ENCODE results near the gene COG8.
"Not testable (repeated sequence)": the region's sequence is repeated elsewhere in the genome, so short reads cannot be mapped to it uniquely, and the experiment has no call there.

Gene COG8, protein sequence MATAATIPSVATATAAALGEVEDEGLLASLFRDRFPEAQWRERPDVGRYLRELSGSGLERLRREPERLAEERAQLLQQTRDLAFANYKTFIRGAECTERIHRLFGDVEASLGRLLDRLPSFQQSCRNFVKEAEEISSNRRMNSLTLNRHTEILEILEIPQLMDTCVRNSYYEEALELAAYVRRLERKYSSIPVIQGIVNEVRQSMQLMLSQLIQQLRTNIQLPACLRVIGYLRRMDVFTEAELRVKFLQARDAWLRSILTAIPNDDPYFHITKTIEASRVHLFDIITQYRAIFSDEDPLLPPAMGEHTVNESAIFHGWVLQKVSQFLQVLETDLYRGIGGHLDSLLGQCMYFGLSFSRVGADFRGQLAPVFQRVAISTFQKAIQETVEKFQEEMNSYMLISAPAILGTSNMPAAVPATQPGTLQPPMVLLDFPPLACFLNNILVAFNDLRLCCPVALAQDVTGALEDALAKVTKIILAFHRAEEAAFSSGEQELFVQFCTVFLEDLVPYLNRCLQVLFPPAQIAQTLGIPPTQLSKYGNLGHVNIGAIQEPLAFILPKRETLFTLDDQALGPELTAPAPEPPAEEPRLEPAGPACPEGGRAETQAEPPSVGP

DNA sequence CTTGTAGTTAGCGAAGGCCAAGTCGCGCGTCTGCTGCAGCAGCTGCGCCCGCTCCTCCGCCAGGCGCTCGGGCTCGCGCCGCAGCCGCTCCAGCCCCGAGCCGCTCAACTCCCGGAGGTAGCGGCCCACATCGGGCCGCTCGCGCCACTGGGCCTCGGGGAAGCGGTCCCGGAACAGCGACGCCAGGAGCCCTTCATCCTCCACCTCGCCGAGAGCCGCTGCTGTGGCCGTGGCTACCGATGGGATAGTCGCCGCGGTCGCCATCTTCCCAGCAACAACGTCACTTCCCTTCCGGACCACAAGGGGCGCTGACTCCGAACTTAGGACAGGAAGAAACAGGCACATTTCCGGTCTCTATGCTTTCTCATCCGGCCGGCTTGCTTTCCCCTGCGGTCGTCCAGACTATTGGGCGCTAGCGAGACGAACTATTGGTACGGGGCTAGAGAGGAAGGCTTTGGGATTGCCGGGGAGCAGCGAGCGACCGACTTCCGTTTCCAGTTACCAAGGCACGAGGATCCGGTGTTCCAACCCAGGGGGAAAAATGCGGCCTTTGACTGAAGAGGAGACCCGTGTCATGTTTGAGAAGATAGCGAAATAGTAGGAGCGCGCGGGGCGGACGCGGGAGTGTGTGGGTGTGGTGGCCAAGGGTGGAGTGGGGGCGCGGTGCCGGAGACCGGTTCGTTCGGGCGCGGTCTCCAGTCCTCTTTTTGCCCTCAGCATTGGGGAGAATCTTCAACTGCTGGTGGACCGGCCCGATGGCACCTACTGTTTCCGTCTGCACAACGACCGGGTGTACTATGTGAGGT, at the start of gene COG8, which contains the start of gene NIP7:
COG8 (minus strand) TSS at position 276 of the 806 bp plus-strand sequence; CDS start at position 264, 12 bp downstream.
NIP7 (plus strand) TSS at position 484 of the 806 bp plus-strand sequence; CDS start at position 542, 58 bp downstream.
- DNase-seq (ENCODE audit: low spot score) = peak; percentile 98

DNA sequence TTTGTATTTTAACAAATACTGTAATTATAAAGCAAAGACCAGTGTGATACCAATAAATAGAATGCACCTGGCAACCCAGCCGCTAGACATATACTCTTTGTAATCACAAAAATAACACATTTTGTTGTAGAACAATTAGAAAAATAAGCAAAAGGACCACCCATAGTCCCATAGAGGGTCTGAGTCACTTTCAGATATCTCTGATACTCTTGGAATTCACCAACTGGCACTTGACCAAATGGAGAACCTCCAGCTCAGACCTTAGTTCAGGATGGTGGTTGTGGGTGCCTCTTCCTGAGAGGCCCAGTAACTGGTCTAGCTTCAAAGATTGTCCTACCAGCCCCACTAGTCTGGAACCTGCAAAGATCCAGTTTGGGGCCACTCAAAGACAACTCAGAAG, 47.2 kb upstream of the COG8 start:
- no peak for DNase-seq (ENCODE audit: low spot score)

DNA sequence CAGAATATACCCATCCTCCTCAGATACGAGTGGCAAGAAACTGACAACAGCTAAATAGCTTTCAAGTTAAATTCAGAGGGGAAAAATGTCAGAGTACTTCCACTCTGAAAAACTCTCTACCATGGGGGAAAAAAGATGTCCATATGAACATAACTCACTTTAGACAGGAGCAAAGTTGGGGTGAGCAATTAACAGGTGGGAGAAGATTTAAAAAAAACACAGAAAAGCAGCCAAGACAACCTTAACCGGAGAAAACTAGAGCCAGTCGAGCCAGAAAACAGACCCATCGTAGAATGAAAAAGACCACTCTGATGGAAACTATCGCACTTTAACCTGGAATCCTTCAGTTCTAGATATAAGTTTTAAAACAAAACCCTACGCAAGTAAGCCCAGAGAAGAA, 45.6 kb upstream of the COG8 start:
- no peak for DNase-seq (ENCODE audit: low spot score)

DNA sequence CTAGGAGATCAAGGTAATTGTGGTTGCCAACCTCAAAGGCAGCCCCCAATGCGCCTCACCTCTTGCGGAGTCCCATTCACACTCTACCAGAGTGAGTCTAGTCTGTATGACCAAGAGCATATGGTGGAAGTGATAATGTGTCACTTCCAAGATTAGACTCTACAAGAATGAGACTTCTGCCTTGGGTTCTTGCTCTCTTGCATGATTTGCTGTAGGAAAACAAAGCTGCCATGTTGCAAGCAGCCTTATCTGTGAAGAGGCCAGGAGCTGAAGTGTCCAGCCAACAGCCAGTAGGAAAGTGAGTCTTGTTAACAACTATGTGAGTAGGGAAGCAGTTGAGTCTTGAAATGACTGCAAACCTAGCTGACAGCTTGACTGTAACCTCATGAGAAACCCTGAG, 43.1 kb upstream of the COG8 start:
- DNase-seq (ENCODE audit: low spot score) = no peak

DNA sequence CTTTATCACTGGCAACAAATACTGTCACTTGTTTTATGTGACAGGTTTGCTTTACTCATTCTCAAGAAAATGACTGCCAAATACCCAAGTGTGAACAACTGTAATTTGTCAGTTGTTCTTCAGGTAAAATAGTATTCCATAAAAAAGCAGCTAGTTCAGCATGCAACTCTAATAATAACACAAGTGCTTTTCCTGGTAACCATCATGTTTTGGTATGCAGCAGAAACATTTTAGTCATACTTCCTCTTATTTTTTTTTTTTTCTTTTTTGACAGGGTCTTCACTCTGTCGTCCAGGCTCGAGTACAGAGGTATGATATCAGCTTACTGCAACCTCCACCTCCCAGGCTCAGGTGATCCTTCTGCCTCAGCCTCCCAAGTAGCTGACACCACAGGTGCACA, 41.9 kb upstream of the COG8 start:
- no peak for DNase-seq (ENCODE audit: low spot score)

DNA sequence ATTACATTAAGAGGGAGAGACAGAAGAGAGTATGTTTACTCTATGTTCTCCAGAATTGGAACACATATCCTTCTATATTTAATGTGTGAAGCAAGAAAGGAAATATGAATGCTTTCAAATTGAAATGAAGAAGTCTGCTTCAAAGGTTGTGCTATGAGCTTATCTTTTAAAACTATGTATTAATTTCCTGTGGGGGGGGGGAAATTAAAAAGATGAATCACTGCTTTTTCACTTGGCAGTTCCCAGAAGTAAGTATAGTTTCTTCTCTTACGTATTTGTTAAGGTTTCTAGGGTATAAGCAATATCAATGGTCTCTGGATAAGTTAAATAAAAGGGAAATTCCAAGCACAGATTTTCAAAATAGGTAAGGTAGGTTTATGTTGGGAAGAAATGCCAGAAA, 39.4 kb upstream of the COG8 start:
- no peak for DNase-seq (ENCODE audit: low spot score)

DNA sequence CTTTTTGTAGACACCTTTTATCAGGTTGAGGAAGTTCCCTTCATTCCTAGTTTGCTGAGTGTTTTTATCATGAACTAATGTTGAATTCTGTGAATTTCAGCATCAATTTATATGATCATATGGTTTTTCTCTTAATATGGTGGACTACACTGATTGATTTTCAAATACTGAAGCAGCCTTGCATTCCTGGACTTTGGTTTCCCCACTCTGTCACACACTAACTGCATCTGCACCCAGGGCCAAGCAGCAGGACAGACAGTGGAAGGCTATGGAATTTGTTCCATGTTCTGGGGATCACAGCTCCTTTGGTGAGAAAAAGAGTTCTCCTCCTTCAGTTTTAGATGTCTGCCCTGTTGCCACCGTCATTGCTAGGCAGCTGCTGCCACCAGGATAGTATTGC, 38.7 kb upstream of the COG8 start:
- DNase-seq (ENCODE audit: low spot score) = no peak

DNA sequence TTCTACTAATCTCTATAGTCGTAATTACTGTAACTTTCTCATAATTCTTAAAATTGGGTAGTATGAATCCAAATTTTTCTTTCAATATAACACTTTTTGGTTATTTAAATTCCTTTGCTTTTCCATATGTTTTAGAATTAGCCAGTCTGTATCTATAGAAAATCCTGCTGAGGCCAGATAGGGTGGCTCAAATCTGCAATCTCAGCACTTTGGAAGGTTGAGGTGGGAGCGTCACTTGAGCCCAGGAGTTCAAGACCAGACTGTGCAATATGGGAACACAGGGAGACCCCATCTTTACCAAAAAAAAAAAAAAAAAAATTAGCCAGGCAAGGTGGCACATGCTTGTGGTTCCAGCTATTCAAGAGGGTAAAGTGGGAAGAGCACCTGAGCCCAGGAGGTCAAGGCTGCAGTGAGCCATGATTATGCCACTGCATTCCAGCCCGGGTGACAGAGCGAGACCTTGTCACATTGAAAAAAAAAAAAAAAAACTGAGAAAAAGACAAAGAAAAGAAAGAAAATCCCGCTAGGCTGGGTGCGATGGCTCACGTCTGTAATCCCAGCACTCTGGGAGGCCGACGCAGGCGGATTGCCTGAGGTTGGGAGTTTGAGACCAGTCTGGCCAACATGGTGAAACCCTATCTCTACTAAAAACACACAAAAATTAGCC, 37.2 kb upstream of the COG8 start:
- DNase-seq (ENCODE audit: low spot score) = no peak

DNA sequence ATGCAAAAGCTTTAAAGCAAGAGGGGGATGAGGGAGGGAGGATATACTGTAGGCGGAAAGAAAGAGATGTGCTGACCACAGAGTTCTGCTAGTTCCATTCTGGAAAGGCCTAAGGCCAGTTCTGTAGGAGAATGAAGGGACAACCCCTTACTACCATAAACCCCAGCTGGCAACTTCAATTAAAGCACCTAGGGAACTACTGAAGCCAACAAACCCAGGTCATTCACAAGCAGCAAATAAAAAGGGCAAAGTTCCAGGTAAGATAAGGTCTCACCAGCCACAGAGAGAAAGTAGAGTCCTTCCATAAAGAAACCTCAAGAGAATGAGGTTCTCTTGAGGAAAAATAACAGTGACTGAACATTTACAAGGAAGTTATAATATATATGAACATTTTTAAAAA, 33.7 kb upstream of the COG8 start:
- DNase-seq (ENCODE audit: low spot score) = no peak

DNA sequence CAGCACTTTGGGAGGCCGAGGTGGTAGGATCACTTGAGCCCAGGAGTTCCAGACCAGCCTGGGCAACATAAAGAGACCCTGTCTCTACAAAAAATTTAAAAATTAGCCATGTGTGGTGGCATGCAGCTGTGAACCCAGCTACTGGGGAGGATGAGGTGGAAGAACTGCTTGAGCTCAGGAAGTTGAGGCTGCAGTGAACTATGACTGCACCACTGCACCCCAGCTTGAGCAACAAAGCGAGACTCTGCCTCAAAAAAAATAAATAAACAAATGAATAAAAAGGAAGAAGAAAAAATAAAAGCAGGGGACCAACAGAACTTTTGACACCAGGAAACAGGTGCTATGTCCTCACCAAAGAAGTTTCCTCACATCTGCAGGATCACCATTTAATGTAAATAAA, 32.2 kb upstream of the COG8 start:
- DNase-seq (ENCODE audit: low spot score) = no peak

DNA sequence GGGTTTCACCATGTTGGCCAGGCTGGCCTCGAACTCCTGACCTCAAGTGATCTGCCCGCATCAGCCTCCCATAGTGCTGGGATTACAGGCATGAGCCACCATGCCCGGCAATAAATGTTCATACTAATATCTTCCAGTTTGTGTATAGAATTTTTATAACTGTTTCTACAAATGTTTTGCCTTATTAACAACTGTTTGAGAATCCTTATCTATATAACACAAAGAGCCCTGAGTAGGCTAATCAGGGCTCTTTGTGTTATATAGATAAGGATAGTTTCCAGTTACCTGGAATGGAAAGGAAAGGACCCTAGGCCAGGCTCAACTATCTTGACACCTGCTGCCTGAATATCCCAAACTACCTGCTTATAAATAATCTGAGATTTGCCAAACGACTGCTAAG, 29.5 kb upstream of the COG8 start:
- no peak for DNase-seq (ENCODE audit: low spot score)

DNA sequence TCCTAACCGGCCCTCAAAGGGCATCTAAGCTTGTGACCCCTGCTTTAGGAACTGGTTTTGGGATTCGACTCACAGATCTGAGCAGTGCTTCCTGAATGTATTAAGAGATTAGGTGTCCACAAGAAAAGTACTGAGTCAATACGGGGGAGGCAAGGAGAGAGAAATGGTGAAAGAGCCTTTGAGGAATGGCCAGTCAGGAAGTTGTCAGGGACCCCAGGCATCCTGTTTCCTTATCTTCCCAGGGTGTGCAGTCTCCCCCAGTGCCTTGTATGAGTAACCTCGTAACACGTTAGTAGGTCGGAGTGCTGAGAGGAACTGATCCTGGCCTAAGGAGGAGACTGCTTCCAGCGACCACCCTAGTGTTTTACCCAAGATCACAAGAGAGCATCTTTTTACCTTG, 28.6 kb upstream of the COG8 start:
- no peak for DNase-seq (ENCODE audit: low spot score)

DNA sequence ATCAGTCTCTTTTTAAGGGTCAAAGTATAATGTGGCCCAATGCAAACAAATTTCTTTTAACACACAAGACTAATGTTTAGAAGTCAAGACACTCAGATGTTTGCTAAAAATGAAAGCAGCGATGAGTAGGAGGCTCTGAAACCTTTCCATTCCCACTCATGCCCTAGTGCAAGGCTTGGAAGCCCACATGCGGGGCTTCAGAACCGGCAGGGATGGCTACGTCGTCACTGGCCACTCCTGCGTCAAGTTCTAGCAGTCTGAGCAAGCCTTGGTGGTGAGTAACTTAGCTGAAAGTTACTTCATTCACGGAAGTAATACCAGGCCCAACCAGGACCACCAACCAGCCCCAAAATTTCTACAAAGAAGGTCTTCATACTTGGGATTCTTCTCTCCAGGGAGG, 27.1 kb upstream of the COG8 start:
- DNase-seq (ENCODE audit: low spot score) = no peak

DNA sequence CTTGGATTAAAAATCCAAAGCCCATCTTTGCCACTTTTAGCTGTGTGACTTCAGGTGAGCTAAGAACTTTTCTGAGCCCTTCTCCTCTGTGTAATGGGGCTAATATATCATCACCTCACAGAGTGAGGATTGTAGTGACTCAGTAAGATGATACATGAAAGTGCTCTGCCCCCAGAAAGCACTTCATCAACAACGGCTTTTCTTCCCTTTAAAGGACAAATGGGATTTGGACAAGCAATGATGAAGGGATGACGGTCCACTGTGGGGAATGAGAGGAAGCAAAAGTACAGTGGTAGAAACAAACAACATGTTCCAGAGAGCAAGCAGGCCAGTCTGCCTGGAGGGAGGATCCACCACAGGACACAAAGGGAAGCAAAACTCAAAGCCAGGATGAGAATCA, 26.5 kb upstream of the COG8 start:
- no peak for DNase-seq (ENCODE audit: low spot score)

DNA sequence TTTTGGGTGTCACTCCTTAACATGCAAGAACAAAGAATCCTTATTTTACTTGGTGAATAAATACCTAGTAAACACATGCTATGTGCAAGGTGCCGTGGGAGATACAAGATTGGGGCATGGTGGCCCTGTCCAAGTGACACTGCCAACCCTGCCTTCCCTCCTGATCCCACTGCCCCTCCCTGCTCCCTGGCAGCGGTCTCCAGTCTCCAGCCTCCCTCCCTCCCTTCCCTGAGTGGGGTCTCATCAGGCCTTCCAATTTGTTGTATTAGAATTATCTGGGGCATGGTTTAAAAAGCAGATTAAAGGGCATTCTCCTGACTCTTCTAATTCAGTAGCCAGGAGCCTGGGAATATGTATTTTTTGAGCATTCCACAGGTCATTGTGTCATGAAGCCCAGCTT, 24.7 kb upstream of the COG8 start:
- DNase-seq (ENCODE audit: low spot score) = no peak

DNA sequence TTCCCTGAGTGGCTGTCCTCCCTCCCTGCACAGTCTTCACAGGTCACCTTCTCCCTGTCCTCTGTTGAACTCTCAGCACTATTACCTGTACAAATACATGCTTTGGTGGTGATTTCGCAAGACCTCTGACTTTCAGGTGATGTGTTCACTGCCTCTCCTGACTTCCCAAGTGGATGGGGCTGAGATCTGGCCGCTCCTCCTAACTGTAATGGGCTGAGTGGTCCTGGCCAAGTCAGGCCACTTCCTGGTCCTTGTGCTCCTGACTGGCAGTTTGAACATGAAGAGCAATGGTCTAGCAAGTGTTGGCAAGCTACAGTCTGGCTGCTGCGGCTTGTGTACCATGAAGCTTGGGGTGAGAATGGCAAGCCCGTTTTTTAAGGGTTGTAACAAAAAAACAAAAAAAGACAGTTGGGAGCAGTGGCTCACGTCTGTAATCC, 23.9 kb upstream of the COG8 start:
- no peak for DNase-seq (ENCODE audit: low spot score)

DNA sequence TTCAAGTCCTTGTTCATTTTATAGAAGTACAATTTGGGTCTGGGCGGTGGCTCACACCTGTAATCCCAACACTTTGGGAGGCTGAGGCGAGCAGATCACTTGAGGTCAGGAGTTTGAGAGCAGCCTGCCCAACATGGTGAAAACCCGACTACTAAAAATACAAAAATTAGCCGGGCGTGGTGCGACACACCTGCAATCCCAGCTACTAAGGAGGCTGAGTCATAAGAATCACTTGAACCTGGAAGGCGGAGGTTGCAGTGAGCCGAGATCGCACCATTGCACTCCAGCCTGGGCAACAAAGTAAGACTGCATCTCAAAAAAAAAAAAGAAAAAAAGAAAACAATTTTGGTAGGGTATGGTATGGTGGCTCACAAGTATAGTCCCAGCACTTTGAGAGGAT, 20.7 kb upstream of the COG8 start:
- not testable (repeated sequence) for DNase-seq (ENCODE audit: low spot score)

DNA sequence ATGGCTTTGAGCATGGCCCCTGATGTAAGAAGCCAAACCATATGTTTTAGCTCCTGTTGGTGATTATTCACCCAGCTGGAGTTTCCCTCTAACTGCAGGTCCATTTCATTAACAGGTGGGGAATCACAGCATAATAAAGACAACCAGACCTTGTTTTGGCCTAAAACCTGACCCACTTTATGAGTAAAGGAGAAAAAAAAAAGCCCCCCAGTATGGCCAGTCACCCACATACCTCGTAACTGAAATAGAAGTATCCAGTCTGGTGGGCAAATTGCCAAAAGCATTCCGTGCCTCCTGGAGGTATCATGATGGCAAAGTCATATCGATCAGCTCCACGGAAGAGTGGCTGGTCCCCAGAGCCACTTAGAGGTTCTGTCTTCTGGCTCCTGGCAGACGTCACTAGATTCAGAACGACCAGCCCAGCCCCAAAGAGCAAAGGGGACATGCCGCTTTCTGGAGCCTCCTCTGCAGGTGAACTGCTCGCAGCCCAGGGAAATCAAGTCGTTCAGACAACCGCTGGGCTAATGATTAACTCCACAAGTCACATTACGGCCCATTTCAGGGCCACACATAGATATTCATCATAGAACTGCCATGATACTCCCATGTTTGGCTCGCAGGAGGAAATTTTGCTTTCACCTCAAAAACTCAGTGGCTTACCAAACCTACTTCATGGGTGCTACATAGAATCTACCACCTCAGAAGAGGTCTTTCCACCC, 12.1 kb upstream of the COG8 start, which contains the start of gene TMED6:
TMED6 (minus strand) TSS at position 478 of the 719 bp plus-strand sequence; CDS start at position 445, 33 bp downstream.
- DNase-seq (ENCODE audit: low spot score) = no peak

DNA sequence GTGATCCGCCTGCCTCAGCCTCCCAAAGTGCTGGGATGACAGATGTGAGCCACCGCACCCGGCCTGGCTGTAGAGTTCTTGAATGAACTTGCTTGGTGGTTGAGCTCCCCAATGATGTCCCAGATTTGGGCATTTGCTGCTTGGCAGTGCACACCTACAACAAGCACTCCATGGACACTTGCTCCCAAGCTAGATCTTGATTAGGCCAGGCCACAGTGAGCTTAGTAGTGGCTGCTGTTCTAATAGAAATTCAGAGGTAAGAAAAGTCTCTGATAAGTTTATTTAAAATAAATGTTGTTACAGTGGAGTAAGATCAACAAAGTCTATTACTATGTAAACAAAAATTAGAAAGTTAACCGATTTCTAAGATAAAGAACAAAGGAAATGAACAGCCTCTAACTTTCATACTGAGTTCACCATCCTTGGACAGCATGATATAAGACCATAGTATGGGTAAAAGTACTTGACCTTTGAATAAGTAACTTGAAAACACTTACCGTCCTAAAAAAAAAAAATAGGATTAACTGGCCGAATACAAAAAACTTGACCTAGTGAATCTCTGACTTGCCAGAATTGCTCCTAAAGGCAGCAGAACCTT, 11.3 kb upstream of the COG8 start:
- no peak for DNase-seq (ENCODE audit: low spot score)

DNA sequence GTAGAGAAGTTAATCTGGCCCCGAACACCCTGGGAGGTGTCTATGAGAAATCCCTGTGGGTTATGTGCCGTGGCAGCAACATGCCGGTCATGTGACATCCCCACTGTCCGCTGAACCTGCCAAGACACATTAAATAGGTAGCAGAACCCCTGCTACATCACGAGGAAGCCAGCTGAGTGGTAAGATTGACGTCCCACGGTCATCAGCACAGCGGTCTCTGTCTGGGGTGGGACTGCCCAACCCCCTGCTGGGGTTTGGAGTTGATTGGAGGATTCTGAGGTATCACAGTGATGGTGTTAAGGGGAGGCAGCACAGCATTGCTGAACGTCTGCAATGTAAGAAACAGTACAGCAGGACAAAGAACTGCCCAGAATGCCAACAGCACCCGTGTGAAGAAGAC, 10.2 kb upstream of the COG8 start:
- DNase-seq (ENCODE audit: low spot score) = no peak

DNA sequence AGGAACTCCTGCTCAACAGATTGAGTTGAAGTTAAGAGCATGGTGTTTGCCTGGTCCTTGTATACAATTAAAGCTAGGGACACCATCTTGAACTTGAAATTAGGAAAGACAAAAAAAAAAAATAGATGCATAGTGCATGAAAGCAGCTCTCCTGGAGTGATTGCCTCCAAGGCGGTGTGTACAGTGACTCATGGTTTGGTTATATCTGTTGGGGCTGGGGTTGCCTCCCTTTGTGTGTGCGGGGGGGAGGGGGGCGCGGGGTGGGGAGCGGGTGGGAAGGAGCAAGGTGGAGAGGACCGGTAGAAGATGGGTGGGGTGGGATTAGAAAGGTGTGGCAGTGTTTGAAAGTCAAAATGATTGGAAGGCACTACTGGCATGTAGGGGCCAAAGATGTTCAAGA, 8.9 kb upstream of the COG8 start:
- no peak for DNase-seq (ENCODE audit: low spot score)
